Measurements from ENCODE around the gene HELZ.

Gene HELZ

DNA sequence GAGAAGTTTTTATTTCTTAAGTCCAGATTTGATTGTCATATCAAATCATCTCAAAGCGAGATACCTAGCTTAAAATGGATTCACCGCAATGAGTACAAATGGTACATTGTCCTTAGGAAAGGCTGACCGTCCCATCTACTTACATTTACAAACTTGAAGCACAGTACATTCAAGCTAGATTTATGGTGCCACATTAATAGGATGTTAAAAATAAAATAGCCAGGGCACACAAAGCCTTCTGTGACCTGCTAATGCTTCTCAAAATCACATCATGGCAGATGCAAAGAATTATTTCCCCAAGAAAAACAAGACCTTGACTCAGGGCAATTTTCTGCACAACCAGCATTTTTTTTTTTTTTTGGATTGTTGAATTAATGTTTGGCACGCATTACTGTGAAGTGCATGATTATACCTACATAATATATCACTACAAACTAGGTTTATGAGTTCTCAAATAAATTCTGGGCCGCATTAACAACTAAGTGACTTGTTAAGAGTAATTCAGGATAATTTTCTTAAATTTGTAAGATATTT, 175.3 kb downstream of the HELZ start (continued):
- TF ChIP-seq, protein P1, sequence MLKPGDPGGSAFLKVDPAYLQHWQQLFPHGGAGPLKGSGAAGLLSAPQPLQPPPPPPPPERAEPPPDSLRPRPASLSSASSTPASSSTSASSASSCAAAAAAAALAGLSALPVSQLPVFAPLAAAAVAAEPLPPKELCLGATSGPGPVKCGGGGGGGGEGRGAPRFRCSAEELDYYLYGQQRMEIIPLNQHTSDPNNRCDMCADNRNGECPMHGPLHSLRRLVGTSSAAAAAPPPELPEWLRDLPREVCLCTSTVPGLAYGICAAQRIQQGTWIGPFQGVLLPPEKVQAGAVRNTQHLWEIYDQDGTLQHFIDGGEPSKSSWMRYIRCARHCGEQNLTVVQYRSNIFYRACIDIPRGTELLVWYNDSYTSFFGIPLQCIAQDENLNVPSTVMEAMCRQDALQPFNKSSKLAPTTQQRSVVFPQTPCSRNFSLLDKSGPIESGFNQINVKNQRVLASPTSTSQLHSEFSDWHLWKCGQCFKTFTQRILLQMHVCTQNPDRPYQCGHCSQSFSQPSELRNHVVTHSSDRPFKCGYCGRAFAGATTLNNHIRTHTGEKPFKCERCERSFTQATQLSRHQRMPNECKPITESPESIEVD (tag by site-specific recombination; IDR thresholded peaks at IDR 0.05), result no peak
- TF ChIP-seq, protein P2, sequence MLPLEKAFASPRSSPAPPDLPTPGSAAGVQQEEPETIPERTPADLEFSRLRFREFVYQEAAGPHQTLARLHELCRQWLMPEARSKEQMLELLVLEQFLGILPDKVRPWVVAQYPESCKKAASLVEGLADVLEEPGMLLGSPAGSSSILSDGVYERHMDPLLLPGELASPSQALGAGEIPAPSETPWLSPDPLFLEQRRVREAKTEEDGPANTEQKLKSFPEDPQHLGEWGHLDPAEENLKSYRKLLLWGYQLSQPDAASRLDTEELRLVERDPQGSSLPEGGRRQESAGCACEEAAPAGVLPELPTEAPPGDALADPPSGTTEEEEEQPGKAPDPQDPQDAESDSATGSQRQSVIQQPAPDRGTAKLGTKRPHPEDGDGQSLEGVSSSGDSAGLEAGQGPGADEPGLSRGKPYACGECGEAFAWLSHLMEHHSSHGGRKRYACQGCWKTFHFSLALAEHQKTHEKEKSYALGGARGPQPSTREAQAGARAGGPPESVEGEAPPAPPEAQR (tag by site-specific recombination; IDR thresholded peaks at IDR 0.05), result no peak
- TF ChIP-seq, protein P3, sequence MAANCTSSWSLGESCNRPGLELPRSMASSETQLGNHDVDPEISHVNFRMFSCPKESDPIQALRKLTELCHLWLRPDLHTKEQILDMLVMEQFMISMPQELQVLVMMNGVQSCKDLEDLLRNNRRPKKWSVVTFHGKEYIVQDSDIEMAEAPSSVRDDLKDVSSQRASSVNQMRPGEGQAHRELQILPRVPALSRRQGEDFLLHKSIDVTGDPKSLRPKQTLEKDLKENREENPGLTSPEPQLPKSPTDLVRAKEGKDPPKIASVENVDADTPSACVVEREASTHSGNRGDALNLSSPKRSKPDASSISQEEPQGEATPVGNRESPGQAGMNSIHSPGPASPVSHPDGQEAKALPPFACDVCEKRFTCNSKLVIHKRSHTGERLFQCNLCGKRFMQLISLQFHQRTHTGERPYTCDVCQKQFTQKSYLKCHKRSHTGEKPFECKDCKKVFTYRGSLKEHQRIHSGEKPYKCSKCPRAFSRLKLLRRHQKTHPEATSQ (tag by site-specific recombination; IDR thresholded peaks at IDR 0.05), result no peak
- TF ChIP-seq ZFP41 (tag by site-specific recombination; IDR thresholded peaks at IDR 0.05; ENCODE audit: borderline replicate concordance), result no peak

DNA sequence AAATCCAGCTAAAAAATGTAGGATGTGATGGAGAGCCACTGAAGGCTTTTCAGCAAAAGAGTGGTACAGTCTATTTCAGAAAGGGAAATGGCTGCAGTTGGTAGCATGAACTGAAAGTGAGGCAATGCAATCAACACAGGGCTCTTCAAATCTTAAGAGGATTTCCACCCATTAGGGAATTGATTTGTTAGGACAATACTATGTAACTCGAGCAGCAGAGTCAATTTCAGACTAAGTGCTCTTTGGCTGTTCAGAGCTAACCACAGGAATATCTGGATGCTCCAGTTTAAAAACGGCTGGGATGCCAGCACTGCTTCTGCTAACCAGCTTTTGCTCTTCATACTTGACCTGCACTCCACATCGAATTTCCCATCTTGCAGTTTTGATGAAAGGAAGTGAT, 176.0 kb downstream of the HELZ start:
- Histone ChIP-seq H3K27ac (ENCODE audit: extremely low read depth, low read depth, low read length) (no peak overlapping the region), H3K4me1 (ENCODE audit: control insufficient read depth, insufficient read depth, low read length) (no peaks in the 10 kb centered on the region), H3K36me3 (ENCODE audit: control insufficient read depth in 2 of 2, insufficient read depth in 1 of 2, low read length in 2 of 2) (peaks cover 0 to 14% of the 10 kb centered on the region in 2 experiments; a peak in 2 of 3 replicates), H3K9me3 (ENCODE audit: control insufficient read depth, insufficient read depth, low read depth, low read length) (no peaks in the 10 kb centered on the region), H3K4me3 (ENCODE audit: low read depth, low read length) (no peak overlapping the region)
- 0 out of 2 replicates have a peak, but pooled peaks have one; percentile 73 for TF ChIP-seq GFI1B (tag by site-specific recombination; IDR thresholded peaks at IDR 0.05)
- no peak for TF ChIP-seq ZNF530 (tag by site-specific recombination; IDR thresholded peaks at IDR 0.05; ENCODE audit: low read depth)
- ChIA-PET POLR2A (no interaction called here), CTCF (interaction anchor here (0.8 to 1.0 kb wide), 2 partner anchors 12 to 46 kb away, joined by 3 read pairs; no protein-coding TSS in a partner anchor)

DNA sequence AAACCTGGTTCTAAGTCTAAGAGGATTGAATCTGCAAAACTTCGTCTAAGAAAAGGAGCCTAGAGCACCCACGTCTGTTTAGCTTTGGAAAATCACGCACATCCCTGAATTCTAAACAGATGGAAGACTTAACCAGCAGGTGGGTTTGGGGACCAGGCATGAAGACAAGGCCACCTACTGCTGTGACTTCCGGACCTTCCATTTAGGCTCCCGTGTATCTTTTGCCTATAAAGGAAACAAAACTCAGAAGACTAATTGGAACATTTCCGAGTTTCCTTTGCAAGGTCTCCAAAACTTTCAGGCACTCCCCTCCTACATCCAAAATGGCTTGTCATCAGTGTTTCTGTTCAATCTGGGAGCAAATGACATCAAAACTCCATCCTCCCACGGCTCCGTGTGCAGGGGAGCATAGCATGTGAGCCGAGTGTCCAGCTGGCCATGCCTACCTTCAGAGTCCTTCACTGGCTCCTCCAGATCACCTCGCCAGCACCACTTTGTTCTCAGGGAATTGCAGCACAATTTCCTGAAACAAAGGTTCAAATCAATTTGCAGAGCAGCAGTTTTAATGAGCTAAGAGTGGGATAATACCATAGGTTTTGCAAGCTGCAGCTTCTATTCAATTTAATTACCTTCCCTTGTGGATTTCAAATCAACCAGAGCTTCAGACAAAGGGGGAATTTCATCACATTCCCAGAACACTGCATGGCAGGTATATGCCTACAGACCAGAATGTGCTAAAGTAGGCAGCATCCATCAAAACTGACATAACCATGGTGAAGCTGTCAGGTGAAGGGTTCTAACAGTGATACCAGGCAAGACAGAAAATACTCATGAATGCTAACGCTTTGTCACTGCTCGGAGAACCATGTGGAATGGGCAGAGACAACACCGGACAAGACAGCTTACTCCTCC, 177.2 kb downstream of the HELZ start:
- POLR2A ChIA-PET, result no interaction called here

More for the DNA sequence above, 177.2 kb downstream of the HELZ start:
- Histone ChIP-seq H3K4me1 (ENCODE audit: control insufficient read depth, insufficient read depth, low read length) (no peaks in the 10 kb centered on the region), H3K36me3 (ENCODE audit: control insufficient read depth in 2 of 2, insufficient read depth in 1 of 2, low read length in 2 of 2) (peaks cover 0 to 9% of the 10 kb centered on the region in 2 experiments; a peak in 1 of 3 replicates), H3K27ac (ENCODE audit: extremely low read depth, low read depth, low read length) (no peak overlapping the region), H3K9me3 (ENCODE audit: control insufficient read depth, insufficient read depth, low read depth, low read length) (no peaks in the 10 kb centered on the region), H3K4me3 (ENCODE audit: low read depth, low read length) (no peak overlapping the region)
- CTCF ChIA-PET, result interaction anchor here (0.5 to 1.9 kb wide), 3 partner anchors 8 to 706 kb away, joined by 3 to 9 read pairs (median 6); no protein-coding TSS in a partner anchor
- TF ChIP-seq ZNF76 (tag by site-specific recombination; IDR thresholded peaks at IDR 0.05; ENCODE audit: borderline replicate concordance, low read depth) (no peak), ZNF843 (tag by site-specific recombination; IDR thresholded peaks at IDR 0.05) (no peak), ZNF23 (tag by site-specific recombination; IDR thresholded peaks at IDR 0.05; ENCODE audit: borderline replicate concordance) (no peak), IKZF3 (tag by site-specific recombination; IDR thresholded peaks at IDR 0.05) (no peak), BCL11A (tag by site-specific recombination; IDR thresholded peaks at IDR 0.05; ENCODE audit: low read depth) (no peak), ZNF416 (tag by site-specific recombination; IDR thresholded peaks at IDR 0.05) (no peak), ZSCAN23 (tag by site-specific recombination; IDR thresholded peaks at IDR 0.05) (no peak), ZNF140 (tag by site-specific recombination; IDR thresholded peaks at IDR 0.05) (no peak), ZNF302 (tag by site-specific recombination; IDR thresholded peaks at IDR 0.05; ENCODE audit: low read depth) (no peak), ZNF423 (tag by site-specific recombination; IDR thresholded peaks at IDR 0.05) (no peak), ZNF792 (tag by site-specific recombination; IDR thresholded peaks at IDR 0.05) (no peak), ZBTB20 (tag by site-specific recombination; IDR thresholded peaks at IDR 0.05) (no peak), ZNF266 (tag by site-specific recombination; IDR thresholded peaks at IDR 0.05; ENCODE audit: low read depth) (no peak), ZNF169 (tag by site-specific recombination; IDR thresholded peaks at IDR 0.05) (no peak)
- TF ChIP-seq, protein P4, sequence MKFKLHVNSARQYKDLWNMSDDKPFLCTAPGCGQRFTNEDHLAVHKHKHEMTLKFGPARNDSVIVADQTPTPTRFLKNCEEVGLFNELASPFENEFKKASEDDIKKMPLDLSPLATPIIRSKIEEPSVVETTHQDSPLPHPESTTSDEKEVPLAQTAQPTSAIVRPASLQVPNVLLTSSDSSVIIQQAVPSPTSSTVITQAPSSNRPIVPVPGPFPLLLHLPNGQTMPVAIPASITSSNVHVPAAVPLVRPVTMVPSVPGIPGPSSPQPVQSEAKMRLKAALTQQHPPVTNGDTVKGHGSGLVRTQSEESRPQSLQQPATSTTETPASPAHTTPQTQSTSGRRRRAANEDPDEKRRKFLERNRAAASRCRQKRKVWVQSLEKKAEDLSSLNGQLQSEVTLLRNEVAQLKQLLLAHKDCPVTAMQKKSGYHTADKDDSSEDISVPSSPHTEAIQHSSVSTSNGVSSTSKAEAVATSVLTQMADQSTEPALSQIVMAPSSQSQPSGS (tag by site-specific recombination; IDR thresholded peaks at IDR 0.05; ENCODE audit: low read depth), result no peak
- TF ChIP-seq, protein P5, sequence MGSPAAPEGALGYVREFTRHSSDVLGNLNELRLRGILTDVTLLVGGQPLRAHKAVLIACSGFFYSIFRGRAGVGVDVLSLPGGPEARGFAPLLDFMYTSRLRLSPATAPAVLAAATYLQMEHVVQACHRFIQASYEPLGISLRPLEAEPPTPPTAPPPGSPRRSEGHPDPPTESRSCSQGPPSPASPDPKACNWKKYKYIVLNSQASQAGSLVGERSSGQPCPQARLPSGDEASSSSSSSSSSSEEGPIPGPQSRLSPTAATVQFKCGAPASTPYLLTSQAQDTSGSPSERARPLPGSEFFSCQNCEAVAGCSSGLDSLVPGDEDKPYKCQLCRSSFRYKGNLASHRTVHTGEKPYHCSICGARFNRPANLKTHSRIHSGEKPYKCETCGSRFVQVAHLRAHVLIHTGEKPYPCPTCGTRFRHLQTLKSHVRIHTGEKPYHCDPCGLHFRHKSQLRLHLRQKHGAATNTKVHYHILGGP (tag by site-specific recombination; IDR thresholded peaks at IDR 0.05), result no peak
- TF ChIP-seq, protein P6, sequence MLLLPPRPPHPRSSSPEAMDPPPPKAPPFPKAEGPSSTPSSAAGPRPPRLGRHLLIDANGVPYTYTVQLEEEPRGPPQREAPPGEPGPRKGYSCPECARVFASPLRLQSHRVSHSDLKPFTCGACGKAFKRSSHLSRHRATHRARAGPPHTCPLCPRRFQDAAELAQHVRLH (tag by site-specific recombination; IDR thresholded peaks at IDR 0.05), result no peak
